Tibial artery (tissue), 4 donors: ENCODE results near the gene CCDC102A.

Experiments used
- DNase-seq, 2 donors: peaks; one replicate each; pipeline ENCODE4 v3.0.0-alpha.2; 2019
- H3K27ac ChIP-seq, 2 donors: fragments of 200-600 bp; sonication (generic) in 1 of 2; 1 replicate in 1 of 2; 2 replicates in 1 of 2; pipeline ENCODE4 v1.5.1; 2018 to 2019; ENCODE audit warnings: mild to moderate bottlenecking in 1 of 2
- H3K27me3 ChIP-seq, 2 donors: fragments of 200-600 bp; sonication (generic) in 1 of 2; one replicate each; pipeline versions ENCODE4 v1.5.1 to v1.6.0; 2016 to 2019
- H3K36me3 ChIP-seq, 3 donors: fragments of 200-600 bp; sonication (generic) in 2 of 3; one replicate each; pipeline ENCODE4 v1.5.1; 2016 to 2019; ENCODE audit warnings: mild to moderate bottlenecking in 2 of 3
- H3K4me1 ChIP-seq, 4 donors: fragments of 200-600 bp; sonication (generic) in 2 of 4; 1 replicate in 3 of 4; 2 replicates in 1 of 4; pipeline ENCODE4 v1.5.1; 2016 to 2019
- H3K4me3 ChIP-seq, 2 donors: fragments of 200-600 bp; sonication (generic) in 1 of 2; 1 replicate in 1 of 2; 2 replicates in 1 of 2; pipeline ENCODE4 v1.5.1; 2018 to 2019; ENCODE audit warnings: mild to moderate bottlenecking in 2 of 2
- H3K9me3 ChIP-seq, 3 donors: fragments of 200-600 bp; sonication (generic) in 1 of 3; one replicate each; pipeline ENCODE4 v1.5.1; 2016 to 2019
- intact Hi-C: fragments of 100-400 bp; cut with DNase I; formaldehyde crosslinking; loops from one replicate; pipeline ENCODE4 v1.15.0; 2023; ENCODE audit warnings: low total_unique reads
- TF ChIP-seq, protein P1 (sequence below), 2 experiments: fragments of 200-600 bp in 1 of 2; fragments of 450-650 bp in 1 of 2; IDR thresholded peaks; one replicate each; pipeline ENCODE4 v1.5.1; 2017 to 2019; ENCODE audit warnings: antibody characterized with exemption in 2 of 2, mild to moderate bottlenecking in 1 of 2, moderate library complexity in 1 of 2

CCDC102A gene

DNA sequence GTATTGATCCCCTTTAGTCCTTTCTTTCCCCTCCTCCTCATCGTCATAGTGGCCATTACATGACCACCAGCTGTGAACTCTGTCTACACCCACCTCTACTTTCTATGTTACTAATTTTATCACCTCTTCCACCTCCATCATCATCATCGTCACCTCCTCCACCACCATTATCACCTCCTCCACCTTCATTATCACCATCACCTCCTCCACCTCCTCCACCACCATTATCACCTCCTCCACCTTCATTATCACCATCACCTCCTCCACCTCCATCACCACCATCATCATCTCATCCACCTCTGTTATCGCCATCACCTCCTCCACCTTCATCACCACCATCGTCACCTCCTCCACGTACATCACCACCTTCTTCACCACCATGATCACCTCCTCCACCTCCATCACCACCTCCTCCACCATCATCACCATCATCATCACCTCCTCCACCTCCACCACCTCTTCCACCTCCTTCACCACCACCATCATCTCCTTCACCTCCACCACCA, 31.9 kb upstream of the CCDC102A start:
- intact Hi-C loops, result no loop called here
- no peaks in the 10 kb centered on the region for H3K4me1 ChIP-seq
- DNase-seq, result no peak
- no peaks in the 10 kb centered on the region for H3K36me3 ChIP-seq
- H3K27ac ChIP-seq, result no peak overlapping the region
- TF ChIP-seq, protein P1, sequence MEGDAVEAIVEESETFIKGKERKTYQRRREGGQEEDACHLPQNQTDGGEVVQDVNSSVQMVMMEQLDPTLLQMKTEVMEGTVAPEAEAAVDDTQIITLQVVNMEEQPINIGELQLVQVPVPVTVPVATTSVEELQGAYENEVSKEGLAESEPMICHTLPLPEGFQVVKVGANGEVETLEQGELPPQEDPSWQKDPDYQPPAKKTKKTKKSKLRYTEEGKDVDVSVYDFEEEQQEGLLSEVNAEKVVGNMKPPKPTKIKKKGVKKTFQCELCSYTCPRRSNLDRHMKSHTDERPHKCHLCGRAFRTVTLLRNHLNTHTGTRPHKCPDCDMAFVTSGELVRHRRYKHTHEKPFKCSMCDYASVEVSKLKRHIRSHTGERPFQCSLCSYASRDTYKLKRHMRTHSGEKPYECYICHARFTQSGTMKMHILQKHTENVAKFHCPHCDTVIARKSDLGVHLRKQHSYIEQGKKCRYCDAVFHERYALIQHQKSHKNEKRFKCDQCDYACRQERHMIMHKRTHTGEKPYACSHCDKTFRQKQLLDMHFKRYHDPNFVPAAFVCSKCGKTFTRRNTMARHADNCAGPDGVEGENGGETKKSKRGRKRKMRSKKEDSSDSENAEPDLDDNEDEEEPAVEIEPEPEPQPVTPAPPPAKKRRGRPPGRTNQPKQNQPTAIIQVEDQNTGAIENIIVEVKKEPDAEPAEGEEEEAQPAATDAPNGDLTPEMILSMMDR (IDR thresholded peaks at IDR 0.05), result no peak
- no peak overlapping the region for H3K4me3 ChIP-seq
- peaks cover 0 to 25% of the 10 kb centered on the region in 2 donors for H3K27me3 ChIP-seq
- H3K9me3 ChIP-seq, result no peaks in the 10 kb centered on the region

DNA sequence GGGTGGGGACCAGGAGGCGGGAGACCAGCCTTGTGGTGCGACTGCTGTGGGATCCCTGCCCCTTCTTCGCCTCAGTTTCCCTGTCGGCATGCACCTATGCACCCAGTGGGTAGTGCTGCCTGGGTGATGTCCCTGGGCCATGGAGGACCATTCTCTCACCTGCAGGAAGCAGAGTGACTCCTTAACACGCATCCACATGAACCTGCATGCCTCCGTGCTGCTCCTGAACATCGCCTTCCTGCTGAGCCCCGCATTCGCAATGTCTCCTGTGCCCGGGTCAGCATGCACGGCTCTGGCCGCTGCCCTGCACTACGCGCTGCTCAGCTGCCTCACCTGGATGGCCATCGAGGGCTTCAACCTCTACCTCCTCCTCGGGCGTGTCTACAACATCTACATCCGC, 31.3 kb upstream of the CCDC102A start:
- no peak for DNase-seq
- no peaks in the 10 kb centered on the region for H3K4me1 ChIP-seq
- H3K36me3 ChIP-seq, result no peaks in the 10 kb centered on the region
- H3K9me3 ChIP-seq, result no peaks in the 10 kb centered on the region
- H3K4me3 ChIP-seq, result no peak overlapping the region
- intact Hi-C loops, result no loop called here
- TF ChIP-seq, protein P1 (IDR thresholded peaks at IDR 0.05), result no peak
- peaks cover 0 to 30% of the 10 kb centered on the region in 2 donors for H3K27me3 ChIP-seq
- no peak overlapping the region for H3K27ac ChIP-seq

DNA sequence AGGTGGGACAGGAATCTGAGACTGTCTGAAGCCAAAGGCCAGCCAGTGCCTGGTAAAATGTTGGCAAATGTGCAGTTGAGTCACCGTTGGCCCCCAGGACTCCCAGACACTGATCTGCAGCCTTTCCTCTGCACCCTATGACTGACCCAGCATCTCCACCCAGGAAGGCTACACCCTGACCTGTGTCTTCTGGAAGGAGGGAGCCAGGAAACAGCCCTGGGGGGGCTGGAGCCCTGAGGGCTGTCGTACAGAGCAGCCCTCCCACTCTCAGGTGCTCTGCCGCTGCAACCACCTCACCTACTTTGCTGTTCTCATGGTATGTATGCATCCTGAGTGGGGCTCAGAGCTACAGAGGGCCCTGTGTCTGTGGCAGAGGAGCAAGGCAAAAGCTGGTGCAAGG, 30.1 kb upstream of the CCDC102A start:
- Histone ChIP-seq H3K4me1 (no peaks in the 10 kb centered on the region), H3K9me3 (no peaks in the 10 kb centered on the region), H3K4me3 (no peak overlapping the region), H3K27me3 (peaks cover 0 to 38% of the 10 kb centered on the region in 2 donors), H3K27ac (no peak overlapping the region), H3K36me3 (no peaks in the 10 kb centered on the region)
- intact Hi-C loops, result no loop called here
- TF ChIP-seq, protein P1 (IDR thresholded peaks at IDR 0.05), result no peak
- DNase-seq, result no peak

DNA sequence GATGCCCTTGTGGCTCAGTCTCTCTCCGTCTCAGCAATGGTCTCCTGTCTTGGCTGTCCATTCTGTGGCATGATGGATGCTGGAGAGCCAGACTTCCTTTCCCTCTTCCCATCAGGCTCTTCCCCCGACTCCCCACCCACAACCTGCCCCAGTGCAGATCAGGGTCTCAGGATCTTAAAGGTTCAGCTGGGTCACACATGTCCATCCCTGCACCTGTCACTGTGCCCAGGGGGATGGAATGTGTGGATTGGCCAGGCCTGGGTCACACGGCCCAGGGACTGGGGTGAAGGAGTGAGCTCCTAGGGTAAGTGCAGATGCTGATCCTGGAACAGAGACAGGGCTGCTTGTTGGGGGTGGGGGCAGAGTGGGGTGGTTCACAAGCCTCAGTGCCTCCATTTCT, 29.1 kb upstream of the CCDC102A start:
- no peak for DNase-seq
- H3K27me3 ChIP-seq, result peaks cover 0 to 33% of the 10 kb centered on the region in 2 donors
- H3K9me3 ChIP-seq, result no peaks in the 10 kb centered on the region
- H3K27ac ChIP-seq, result no peak overlapping the region
- H3K4me1 ChIP-seq, result no peaks in the 10 kb centered on the region
- no peaks in the 10 kb centered on the region for H3K36me3 ChIP-seq
- TF ChIP-seq, protein P1 (IDR thresholded peaks at IDR 0.05), result no peak
- intact Hi-C loops, result no loop called here
- H3K4me3 ChIP-seq, result no peak overlapping the region

DNA sequence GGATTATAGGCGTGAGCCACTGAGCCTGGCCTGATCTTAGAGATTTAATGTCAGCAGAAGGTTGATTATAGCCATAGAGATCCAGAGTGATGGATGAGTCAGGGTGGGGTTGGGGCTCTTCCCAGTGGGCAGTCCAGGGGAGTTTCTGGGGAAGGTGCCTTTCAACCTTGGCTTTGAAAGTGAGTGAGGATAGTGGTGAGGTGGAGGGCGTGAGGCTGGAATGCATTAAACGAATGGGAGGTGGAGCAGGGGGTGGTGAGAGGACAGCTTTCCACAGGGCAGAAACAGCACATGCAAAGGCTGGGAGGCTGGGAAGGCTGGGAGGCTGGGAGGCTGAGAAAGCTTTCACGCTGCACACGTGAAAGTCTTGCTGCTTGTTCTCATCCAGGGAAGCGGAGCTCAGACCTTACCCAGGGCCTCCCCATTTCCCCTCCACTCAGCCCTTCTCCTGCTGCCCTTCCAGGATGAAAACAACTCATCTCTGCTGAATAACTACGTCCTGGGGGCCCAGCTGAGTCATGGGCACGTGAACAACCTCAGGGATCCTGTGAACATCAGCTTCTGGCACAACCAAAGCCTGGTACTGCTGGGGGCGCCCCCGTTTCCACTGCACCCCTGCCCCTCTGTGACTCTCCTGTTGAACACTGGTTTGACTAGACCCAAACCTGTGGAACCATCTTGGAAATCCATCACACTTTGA, 28.4 kb upstream of the CCDC102A start:
- Histone ChIP-seq H3K36me3 (no peaks in the 10 kb centered on the region), H3K27ac (no peak overlapping the region), H3K4me1 (no peaks in the 10 kb centered on the region), H3K27me3 (peaks cover 0 to 29% of the 10 kb centered on the region in 2 donors), H3K4me3 (no peak overlapping the region), H3K9me3 (no peaks in the 10 kb centered on the region)
- intact Hi-C loops, result no loop called here
- no peak for DNase-seq
- TF ChIP-seq, protein P1 (IDR thresholded peaks at IDR 0.05), result no peak
